Pericardium fibroblast (primary cell): Measurements from ENCODE around the gene BHLHA15. TPM values are rescaled to one million over a fixed set of nuclear protein-coding genes. Genes with fewer than 3 reads are reported as not detected.

Source experiments
- total RNA-seq: library from RNA; depleted of rRNA; stranded (reverse); fragments of >200 nt; gene quantifications from 2 replicates; pipeline ENCODE4 v1.2.3, GENCODE V29; 2015

BHLHA15 gene
- 0.26 and 0.70 TPM in 2 replicates for total RNA-seq

GRCh38 chr7:98211221-98211675 lies at the start of gene BHLHA15:
Gene BHLHA15 (plus strand): TSS chr7:98211439. CDS start chr7:98212310, 871 bp downstream.

GRCh38 chr7:98251601-98252424 lies 40.6 kb downstream of the BHLHA15 start, which contains the start of gene TECPR1:
Gene TECPR1 (minus strand): TSS chr7:98252232. CDS start chr7:98246146, 6,086 bp downstream.

Other genes with a start within 250 kb of the BHLHA15 start
- gene OCM2, start 221.2 kb upstream of the BHLHA15 start, total RNA-seq, result not detected in 2 replicates
- gene LMTK2, start 104.6 kb upstream of the BHLHA15 start, total RNA-seq, result 4.6 and 5.2 TPM in 2 replicates
- 10.5 and 19.0 TPM in 2 replicates for gene TECPR1, start 40.8 kb downstream of the BHLHA15 start, total RNA-seq
- 63.2 and 63.9 TPM in 2 replicates for gene BRI3, start 70.2 kb downstream of the BHLHA15 start, total RNA-seq
- 1.3 and 1.6 TPM in 2 replicates for gene BAIAP2L1, start 189.7 kb downstream of the BHLHA15 start, total RNA-seq